Measurements from ENCODE around the gene CGN.
A peak's percentile ranks its signal among the peaks of the same experiment; 100 is the strongest.

CGN gene

GRCh38 chr1:151549199-151549598 is 38.0 kb downstream of the CGN start:
- no peak for DNase-seq (ENCODE audit: low spot score)

- DNase-seq (ENCODE audit: low spot score) = no peak
These were observed 42.5 kb downstream of the CGN start for GRCh38 chr1:151553659-151554058.

DNA sequence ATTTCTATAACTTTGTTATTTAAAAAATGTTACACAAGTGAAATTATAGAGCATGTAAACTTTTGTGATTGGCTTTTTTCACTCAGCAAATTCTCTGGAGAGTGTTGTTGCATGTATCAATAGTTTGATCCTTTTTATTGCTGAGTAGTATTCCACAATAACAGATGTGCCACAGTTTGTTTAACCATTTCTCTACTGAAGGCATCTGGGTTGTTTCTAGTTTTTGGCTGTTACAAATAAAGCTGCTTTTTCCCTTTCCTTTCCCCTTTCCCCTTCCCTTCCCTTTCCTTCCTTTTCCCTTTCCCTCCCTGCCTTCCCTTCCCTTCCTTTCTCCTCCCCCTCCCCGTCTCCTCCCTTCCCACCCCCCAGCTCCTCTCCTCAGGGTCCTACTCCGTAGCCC is 44.9 kb downstream of the CGN start:
- no peak for DNase-seq (ENCODE audit: low spot score)

- DNase-seq (ENCODE audit: low spot score) = no peak
These were observed 51.5 kb downstream of the CGN start for GRCh38 chr1:151562661-151563060.

GRCh38 chr1:151563376-151563775 is 52.2 kb downstream of the CGN start:
- no peak for DNase-seq (ENCODE audit: low spot score)

GRCh38 chr1:151565502-151566189 is 54.5 kb downstream of the CGN start:
- DNase-seq (ENCODE audit: low spot score) = no peak

- peak; percentile 29 for DNase-seq (ENCODE audit: low spot score)
These were observed 57.5 kb downstream of the CGN start for GRCh38 chr1:151568626-151569088.

- DNase-seq (ENCODE audit: low spot score) = peak; percentile 66
These were observed 59.6 kb downstream of the CGN start for GRCh38 chr1:151570819-151571218.

GRCh38 chr1:151574575-151575529 is 63.7 kb downstream of the CGN start:
- DNase-seq (ENCODE audit: low spot score) = no peak

DNA sequence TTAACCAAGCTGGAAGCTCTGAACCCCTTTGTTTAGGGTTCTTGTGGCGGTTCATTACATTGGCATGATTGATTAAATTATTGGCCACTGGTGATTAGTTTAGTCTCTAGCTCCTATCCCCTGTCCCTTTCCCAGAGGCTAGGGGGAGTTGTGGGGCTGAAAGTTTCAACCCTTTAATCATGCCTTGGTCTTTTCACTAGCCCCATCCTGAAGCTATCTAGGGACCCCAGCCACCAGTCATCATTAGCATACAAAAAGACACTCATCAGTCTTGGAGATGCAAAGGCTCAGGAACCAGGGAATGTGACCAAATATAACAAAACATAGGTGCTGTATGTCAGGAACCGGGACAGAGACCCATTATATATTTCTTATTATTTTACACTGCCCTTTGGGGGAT is 66.0 kb downstream of the CGN start:
- no peak for DNase-seq (ENCODE audit: low spot score)

- DNase-seq (ENCODE audit: low spot score) = no peak
These were observed 67.8 kb downstream of the CGN start for GRCh38 chr1:151578941-151579340.

DNA sequence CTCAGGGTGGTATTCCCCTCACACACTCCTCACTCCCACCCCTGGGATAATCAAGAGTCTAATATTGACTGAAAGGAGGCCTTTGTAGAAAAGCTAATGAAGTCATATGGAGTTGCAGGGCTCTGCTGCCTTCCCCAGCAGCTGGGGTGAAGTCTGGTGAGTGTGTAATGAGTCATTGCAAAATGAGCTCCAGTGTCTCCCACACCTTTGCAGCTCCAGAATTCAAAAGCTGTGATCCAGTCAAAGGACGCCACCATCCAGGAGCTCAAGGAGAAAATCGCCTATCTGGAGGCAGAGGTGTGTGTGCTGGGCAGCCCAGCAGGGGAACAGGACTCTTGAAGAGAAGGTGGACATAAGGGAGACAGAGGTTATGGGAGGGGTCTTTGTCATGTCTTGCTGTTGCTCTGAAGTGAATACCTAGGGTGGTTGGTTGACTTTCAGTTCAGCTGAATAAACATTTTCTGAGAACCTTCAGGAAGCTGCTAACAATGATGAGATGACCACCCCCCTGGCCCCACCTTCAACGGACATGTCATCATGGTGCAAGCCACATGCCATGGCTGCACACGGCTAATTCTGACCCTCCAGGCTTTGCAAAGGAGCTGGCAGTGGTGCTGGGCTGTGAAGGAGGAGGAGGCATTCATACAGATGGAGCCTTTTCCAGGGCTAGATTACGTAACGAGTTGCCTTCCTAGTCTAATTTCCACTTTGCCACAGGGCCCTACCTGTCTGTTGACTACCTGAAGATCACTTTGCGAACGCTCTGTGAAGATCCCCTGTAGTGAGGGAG is 68.4 kb downstream of the CGN start:
- no peak for DNase-seq (ENCODE audit: low spot score)

- no peak for DNase-seq (ENCODE audit: low spot score)
These were observed 70.3 kb downstream of the CGN start for GRCh38 chr1:151581451-151581850.

DNA sequence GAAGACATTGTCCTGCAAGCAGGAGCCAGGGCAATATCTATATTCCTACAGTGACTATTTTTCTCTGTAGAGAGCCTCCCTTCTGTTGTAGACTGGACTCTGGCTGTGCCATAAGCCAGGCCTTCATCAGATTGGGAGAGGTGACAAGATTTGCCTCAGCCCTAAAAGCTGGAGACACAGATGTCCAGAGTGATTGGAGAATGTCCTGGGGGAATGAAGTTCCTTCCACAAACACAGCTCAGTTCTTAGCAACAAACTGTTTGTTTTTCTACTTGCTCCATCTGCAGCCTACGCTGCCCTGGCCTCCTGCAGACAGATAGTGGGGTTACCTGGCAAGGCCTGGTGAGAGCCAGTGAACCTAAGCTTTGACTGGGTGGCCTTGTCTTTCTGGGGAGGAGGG is 70.7 kb downstream of the CGN start:
- no peak for DNase-seq (ENCODE audit: low spot score)

GRCh38 chr1:151583796-151584195 is 72.6 kb downstream of the CGN start:
- no peak for DNase-seq (ENCODE audit: low spot score)

DNA sequence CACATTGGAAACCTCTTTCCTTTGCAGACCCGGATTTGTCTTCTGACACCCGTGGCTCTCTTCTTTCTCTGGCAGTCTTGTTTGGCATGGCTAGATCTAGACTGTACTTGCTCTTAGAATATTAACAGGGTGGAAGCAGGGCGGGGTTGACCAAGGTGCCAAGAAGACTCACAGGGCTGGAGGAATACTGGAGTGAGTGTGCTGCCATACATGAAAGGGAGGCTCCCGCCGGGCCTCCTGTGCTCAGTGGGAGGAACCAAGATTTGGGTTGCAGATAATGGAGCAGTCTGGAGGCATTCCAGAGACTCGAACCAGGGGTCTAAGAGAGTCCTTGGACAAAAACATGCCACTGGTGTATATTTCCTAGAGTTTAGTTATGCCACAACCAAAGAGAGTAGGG is 73.1 kb downstream of the CGN start:
- no peak for DNase-seq (ENCODE audit: low spot score)

GRCh38 chr1:151584780-151585179 is 73.6 kb downstream of the CGN start:
- no peak for DNase-seq (ENCODE audit: low spot score)

- DNase-seq (ENCODE audit: low spot score) = no peak
These were observed 74.4 kb downstream of the CGN start for GRCh38 chr1:151585622-151586021.
